GM21786 (cell line): Measurements from ENCODE around the gene ZMYM4.
"Not testable (repeated sequence)": the region's sequence is repeated elsewhere in the genome, so short reads cannot be mapped to it uniquely, and the experiment has no call there.

Experiments
- ATAC-seq: cut with Tn5 transposase; IDR thresholded peaks from one replicate; pipeline ENCODE4 v1.9.1; 2021; ENCODE audit not compliant: unreplicated experiment

ZMYM4 gene

DNA sequence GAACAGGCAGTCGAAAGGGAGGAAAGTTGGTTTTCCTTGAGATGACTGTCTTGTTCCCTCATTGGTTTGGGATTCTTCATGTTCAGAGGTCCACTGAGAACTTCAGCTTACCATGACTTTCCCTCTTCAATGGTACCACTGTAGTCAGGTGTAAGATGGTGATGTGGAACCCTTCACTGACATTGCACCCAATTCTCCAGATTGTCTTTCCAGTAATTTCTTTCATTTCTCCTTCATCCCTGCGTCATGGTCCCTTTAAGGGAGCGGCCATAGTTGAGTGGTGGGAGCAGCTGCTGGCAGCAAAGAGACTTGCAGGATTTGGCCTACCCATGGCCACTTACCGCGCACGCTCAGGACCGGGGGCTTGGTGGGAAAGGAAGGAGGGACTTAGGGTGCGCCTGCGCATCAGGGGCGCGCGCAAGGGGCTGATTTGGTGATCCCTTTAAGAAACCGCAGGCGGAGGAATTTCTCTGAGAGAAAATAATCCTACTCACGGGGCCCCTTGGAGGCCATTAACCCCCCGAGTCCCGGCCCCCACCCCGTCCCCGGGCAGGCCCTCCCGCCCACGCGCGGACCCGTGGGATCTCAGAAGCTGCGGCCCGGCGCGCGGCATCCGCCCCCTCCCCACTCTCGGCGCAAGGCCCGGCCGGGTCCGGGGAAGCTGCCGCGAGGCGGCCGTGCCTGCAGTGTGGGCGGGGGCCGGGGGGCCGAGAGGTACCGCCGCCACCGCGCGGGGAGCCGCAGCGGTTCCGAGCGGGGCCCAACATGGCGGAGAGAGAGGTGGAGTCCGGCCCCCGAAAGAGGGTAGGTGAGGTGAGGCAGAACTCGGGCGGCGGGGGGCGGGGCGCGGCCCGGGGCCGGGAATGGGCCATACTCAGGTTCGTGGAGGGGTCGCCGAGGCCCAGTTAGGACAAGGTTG is at the start of gene ZMYM4:
TSS of gene ZMYM4 (plus strand) at position 428 of the 919 bp plus-strand sequence. CDS start at position 766, 338 bp downstream.
- peak; percentile 89 for ATAC-seq

GRCh38 chr1:35220976-35221375 is 47.5 kb upstream of the ZMYM4 start:
- ATAC-seq = no peak

GRCh38 chr1:35222322-35223083 is 46.0 kb upstream of the ZMYM4 start:
- no peak for ATAC-seq

DNA sequence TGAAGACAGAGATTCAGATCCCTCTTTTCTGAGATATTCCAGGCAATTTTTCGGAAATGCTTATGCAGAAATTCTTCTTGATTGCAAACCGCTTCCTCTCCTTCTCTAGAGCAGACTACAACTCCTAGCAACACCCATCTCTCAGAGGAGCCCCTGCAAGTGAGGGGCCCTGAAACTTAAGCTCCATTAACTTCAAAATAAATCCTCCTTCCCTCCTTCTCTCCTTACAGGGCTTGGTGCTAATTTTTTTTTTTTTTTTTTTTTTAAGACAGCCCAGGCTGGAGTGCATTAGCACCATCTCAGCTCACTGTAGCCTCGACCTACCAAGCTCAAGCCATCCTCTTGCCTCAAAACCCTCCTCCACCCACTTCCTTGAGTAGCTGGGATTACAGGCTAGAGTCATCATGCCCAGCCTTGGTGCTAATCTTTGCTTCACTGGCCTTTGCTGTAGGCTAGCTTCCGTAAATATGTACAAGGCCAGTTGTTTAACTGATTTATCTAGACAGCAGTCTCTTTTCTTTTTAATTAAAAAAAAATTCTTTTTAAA is 45.4 kb upstream of the ZMYM4 start:
- ATAC-seq = no peak

DNA sequence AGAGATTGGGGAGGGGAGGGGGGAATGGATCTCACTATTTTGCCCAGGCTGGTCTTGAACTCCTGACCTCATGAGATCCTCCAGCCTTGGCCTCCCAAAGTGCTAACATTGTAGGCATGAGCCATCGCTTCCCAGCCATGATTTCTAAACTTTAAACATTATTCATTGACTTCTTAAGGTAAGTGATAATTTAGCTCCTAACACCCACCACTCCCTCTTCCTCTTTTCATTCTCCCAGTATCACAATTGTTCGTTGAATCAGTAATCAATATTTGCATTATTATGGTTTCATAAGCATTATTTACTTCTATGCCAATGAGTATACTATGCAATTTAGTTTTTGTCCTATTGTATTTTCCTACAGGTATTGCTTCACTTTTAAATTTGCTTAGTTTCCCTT is 42.0 kb upstream of the ZMYM4 start:
- no peak for ATAC-seq

DNA sequence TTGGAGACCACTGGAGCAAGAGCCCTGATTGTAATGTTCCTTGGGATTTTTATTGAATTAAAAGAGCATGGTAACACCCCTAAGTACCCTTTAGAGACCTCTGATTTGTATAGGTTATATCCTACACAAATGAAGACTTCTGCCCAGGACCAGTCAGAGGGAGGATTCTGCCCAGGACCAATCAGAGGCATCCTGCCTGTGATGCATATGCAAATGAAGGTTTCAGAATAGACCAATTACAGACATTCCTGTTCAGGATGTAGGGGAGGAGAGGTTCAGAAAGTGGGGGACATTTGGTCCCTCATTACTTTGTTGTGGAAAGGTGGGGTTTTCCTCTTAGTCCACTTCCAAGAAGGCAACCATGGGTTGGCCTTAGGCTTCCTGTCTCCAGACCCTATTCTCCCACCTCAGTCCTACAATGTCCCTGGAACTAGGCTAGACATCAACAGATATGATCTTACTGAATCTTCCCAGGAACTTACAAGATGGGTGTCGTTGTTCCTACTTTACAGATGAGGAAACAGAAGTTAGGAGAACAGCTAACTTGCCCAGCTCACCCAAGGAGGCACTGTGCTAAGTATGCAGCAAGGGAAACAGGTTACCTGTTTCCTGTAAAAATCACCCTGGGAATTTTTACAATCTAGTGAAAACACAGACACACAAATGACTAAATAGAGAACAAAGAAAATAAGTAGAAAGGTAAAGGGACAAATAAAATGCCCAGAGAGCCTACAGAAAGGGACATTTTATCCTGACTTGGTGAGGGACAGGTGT is 38.7 kb upstream of the ZMYM4 start:
- no peak for ATAC-seq

GRCh38 chr1:35231287-35231686 is 37.2 kb upstream of the ZMYM4 start:
- ATAC-seq = no peak

DNA sequence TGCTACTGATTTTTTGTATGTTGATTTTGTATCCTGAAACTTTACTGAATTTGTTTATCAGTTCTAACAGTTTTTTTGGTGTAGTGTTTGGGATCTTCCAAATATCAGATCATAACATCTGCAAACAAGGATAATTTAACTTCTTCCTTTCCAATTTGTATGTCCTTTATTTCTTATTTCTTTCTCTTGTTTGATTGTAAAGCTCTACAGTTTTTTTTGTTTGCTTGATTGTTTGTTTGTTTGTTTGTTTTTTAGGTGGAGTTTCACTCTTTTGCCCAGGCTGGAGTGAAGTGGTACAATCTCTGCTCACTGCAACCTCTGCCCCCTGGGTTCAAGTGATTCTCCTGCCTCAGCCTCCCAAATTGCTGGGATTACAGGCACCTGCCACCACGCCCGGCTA is 31.7 kb upstream of the ZMYM4 start:
- ATAC-seq = not testable (repeated sequence)

GRCh38 chr1:35243691-35244090 is 24.8 kb upstream of the ZMYM4 start:
- ATAC-seq = no peak

- no peak for ATAC-seq
These were observed 21.3 kb upstream of the ZMYM4 start for GRCh38 chr1:35247256-35247655.

GRCh38 chr1:35253941-35254340 is 14.6 kb upstream of the ZMYM4 start:
- ATAC-seq = no peak

GRCh38 chr1:35255276-35255675 is 13.2 kb upstream of the ZMYM4 start:
- ATAC-seq = no peak

DNA sequence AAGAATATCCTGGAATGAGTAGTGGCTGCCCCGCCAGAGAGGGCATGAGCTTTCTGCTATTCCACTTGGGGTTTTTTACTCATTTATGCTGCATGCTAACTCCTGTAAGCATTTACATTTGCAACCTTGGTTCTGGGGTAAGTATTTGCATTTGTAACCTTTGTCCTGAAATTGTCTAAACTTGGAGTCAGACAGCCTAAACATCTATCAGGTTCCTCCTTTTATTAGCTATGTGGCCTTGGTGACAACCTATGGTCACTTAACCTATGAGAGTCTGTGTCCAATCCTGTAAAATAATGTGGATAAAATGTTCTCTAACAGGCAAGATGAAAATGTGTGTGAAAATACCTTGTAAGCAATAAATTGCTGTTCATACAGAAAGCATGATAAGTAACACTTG is 8.9 kb upstream of the ZMYM4 start:
- no peak for ATAC-seq

DNA sequence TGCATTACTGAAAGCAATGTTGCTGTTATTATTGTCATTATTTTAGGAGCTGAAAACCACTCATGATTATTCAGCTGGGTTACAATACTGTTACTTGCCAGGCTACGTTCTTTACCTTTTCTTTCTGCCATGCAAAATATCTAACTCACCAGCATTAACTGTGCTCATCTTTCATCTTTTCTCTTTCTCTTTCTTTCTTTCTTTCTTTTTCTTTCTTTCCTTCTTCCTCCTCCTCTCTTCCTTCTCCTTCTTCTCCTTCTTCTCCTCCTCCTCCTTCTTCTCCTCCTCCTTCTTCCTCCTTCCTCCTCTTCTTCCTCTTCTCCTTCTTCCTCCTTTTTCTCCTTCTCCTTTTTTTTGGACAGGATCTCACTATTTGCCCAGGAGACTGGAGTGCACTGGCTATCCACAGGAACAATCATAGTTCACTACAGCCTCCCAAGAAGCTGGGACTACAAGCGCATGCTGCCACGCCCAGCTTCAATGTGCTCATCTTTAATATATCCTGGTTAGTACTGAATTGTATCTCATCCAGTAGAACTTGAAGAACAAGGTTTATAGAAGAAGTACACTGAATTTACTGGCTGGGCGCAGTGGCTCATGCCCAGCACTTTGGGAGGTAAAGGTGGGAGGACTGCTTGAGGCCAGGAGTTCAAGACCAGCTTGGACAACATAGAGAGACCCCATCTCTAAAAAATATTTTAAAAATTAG is 6.9 kb upstream of the ZMYM4 start:
- no peak for ATAC-seq

DNA sequence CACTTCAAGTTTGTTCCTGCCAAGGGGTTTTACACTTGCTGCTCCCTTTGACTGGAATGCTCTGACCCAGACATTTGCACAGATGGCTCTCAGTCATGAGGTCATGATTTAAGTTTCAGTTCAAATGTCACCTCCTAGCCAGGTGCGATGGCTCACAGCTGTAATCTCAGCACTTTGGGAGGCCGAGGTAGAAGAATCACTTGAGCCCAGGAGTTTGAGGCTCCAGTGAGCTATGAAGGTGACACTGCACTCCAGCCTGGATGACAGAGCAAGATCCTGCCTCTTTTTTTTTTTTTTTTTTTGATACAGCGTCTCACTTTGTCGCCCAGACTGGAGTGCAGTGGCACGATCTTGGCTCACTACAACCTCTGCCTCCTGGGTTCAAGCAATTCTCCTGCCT is 4.5 kb upstream of the ZMYM4 start:
- no peak for ATAC-seq

DNA sequence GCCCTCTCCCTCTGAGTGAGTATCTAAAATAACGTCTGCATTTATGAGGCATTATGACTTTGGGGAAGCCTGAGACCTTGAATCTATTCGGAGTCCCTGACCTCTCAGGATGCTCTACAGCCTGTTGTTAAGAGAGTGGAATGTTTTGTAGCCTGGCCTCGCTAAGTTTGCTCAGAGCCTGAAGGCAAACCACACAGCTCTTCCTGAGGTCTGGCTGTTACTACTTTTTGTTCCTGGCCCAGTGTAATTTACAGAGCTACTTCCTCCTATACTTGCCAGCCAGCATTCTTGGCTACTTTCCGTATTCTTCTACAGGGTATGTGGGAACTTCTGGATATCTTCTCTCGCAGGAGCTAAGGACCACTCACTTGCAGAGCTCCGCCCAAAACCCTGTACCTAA is 3.6 kb upstream of the ZMYM4 start:
- ATAC-seq = no peak

DNA sequence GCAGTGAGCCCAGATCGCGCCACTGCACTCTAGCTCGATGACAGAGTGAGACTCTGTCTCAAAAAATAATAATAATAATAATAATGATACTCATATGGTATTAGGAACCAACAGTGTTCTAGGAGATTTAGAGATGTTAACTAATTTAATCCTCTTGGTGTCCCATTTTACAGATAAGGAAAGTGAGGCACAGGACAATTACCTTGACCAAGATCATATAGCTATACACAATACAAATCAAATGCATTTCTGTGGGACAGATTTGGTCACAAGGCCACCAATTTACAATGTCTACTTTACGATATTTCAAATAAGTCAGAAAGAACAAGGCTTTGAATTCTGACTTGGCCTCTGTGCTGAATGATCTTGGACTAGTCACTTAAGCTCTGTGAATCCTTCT is 2.2 kb upstream of the ZMYM4 start:
- ATAC-seq = no peak

DNA sequence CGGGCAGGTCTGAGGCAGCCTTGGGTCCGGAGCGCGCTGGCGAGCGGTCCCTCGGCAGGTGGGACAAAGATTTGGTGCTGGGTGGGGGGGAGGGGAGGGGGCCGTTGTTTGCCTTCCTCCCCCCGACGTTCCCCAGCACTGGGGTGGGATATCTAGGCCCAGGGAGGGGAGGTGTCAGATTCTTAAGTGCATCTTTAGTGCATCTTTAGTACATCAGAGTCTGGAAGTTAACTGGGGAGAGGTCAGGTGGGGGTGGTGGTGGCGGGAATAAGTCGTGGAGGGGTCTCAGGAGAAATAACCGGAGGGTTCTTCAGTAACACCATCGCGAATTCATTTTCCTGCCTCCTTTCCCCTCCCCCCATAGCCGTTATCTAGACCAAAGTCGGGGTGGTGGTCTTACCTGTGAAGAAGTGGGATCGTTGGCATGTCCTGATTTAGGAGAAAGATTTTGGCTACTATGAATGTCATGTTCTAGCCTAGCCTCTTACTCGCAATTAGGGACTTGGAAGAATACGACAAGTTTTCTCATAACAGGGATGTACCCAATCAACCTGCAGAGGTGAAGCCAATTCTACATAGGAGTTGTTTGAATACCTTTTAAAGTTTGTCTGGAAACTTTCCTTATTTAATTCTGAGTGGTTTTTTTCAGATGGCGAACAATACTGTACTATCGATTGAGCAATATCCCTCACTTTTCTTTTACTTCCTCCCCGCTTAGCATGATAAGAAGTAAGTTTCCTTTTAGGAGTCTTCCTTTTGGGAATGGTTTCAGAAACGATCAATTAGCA is 886 bp downstream of the ZMYM4 start:
- ATAC-seq = no peak

GRCh38 chr1:35269989-35270289 is 1.4 kb downstream of the ZMYM4 start:
- no peak for ATAC-seq

DNA sequence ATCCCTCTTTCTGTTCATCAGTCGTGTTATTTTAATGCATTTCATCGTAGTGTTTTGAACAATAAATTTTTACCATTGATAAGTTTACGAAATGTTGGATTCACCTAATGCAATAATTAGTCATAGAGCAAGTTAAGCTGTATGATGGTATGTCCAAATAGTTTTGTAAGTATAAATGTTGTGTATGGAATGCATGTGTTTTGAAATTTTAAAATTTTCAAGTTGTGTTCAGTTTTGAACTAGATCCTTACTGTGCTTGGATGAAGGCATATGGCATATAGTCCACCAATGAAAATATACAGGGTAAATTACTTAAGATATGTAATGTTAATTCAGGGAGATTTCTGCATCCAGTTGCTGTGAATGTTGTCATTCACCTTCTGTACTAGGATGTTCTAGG is 2.3 kb downstream of the ZMYM4 start:
- no peak for ATAC-seq
